Right atrium auricular region (tissue), 2 donors: ENCODE measurements around the gene NELFB. TPM values are rescaled to one million over a fixed set of nuclear protein-coding genes. Genes with fewer than 3 reads are reported as not detected.
A peak's percentile ranks its signal among the peaks of the same experiment; 100 is the strongest.

Experiments used
- DNase-seq: peaks from one replicate; pipeline ENCODE4 v3.0.0-alpha.2; 2019; ENCODE audit warnings: low spot score
- H3K27ac ChIP-seq, 2 donors: fragments of 200-600 bp; sonication (generic); 1 replicate in 1 of 2; 2 replicates in 1 of 2; pipeline ENCODE4 v1.5.1; 2016 to 2019
- H3K27me3 ChIP-seq, 2 donors: fragments of 200-600 bp; sonication (generic); one replicate each; pipeline versions ENCODE4 v1.5.1 to v1.6.0; 2017 to 2019
- H3K36me3 ChIP-seq: fragments of 200-600 bp; sonication (generic); one replicate; pipeline ENCODE4 v1.5.1; 2016
- H3K4me1 ChIP-seq, 2 donors: fragments of 200-600 bp; sonication (generic); one replicate each; pipeline versions ENCODE4 v1.5.1 to v1.6.0; 2017 to 2019
- H3K4me3 ChIP-seq, 2 donors: fragments of 200-600 bp; sonication (generic); 1 replicate in 1 of 2; 2 replicates in 1 of 2; pipeline ENCODE4 v1.5.1; 2017 to 2019; ENCODE audit warnings: mild to moderate bottlenecking in 1 of 2, moderate library complexity in 1 of 2
- H3K9me3 ChIP-seq, 2 donors: fragments of 200-600 bp; sonication (generic); one replicate each; pipeline ENCODE4 v1.5.1; 2019
- CTCF ChIP-seq, 2 donors: fragments of 200-600 bp; sonication (generic); IDR thresholded peaks; one replicate each; pipeline ENCODE4 v1.5.1; 2019; ENCODE audit warnings: antibody characterized with exemption in 2 of 2
- total RNA-seq, 2 donors: library from RNA; depleted of rRNA; stranded (reverse); fragments of >200 nt; gene quantifications; one replicate each; pipeline ENCODE4 v1.1.0, GENCODE V29; 2016

Gene NELFB
- total RNA-seq, 2 donors from 2014 or later, result 30.0 to 38.0 TPM

GRCh38 chr9:137304383-137305059, 49.4 kb downstream of the NELFB start:
- Histone ChIP-seq H3K27me3 (peaks cover 0 to 4% of the 10 kb centered on the region in 2 donors), H3K4me3 (no peak overlapping the region), H3K9me3 (no peaks in the 10 kb centered on the region), H3K27ac (peak overlapping the region; percentile 68 to 77), H3K36me3 (no peaks in the 10 kb centered on the region), H3K4me1 (peaks cover 0 to 79% of the 10 kb centered on the region in 2 donors)
- TF ChIP-seq CTCF (IDR thresholded peaks at IDR 0.05), result no peak
- no peak for DNase-seq

- H3K27me3 ChIP-seq, result peaks cover 0 to 2% of the 10 kb centered on the region in 2 donors
These were observed 50.1 kb downstream of the NELFB start for GRCh38 chr9:137305060-137305797.

GRCh38 chr9:137305798-137306065, 50.6 kb downstream of the NELFB start:
- Histone ChIP-seq H3K36me3 (no peaks in the 10 kb centered on the region), H3K9me3 (no peaks in the 10 kb centered on the region), H3K27me3 (no peaks in the 10 kb centered on the region), H3K4me3 (peak overlapping the region in 1 of 2 donors; percentile 33), H3K27ac (peak overlapping the region; percentile 68 to 77), H3K4me1 (peaks cover 0 to 67% of the 10 kb centered on the region in 2 donors)
- TF ChIP-seq CTCF (IDR thresholded peaks at IDR 0.05), result no peak
- DNase-seq, result no peak

More at GRCh38 chr9:137305060-137305797, 50.1 kb downstream of the NELFB start:
- no peak for DNase-seq
- peak in 1 of 2 donors; percentile 28 for TF ChIP-seq CTCF (IDR thresholded peaks at IDR 0.05)
- peak overlapping the region in 1 of 2 donors; percentile 33 for H3K4me3 ChIP-seq
- H3K36me3 ChIP-seq, result no peaks in the 10 kb centered on the region
- no peaks in the 10 kb centered on the region for H3K9me3 ChIP-seq
- peaks cover 0 to 72% of the 10 kb centered on the region in 2 donors for H3K4me1 ChIP-seq
- H3K27ac ChIP-seq, result peak overlapping the region; percentile 68 to 77

- TF ChIP-seq CTCF (IDR thresholded peaks at IDR 0.05), result no peak
- H3K4me3 ChIP-seq, result no peak overlapping the region
- H3K36me3 ChIP-seq, result no peaks in the 10 kb centered on the region
- H3K4me1 ChIP-seq, result peaks cover 0 to 61% of the 10 kb centered on the region in 2 donors
- peak overlapping the region; percentile 68 to 77 for H3K27ac ChIP-seq
- no peaks in the 10 kb centered on the region for H3K9me3 ChIP-seq
- no peak for DNase-seq
- H3K27me3 ChIP-seq, result no peaks in the 10 kb centered on the region
These were observed 51.1 kb downstream of the NELFB start for GRCh38 chr9:137306066-137306849.

GRCh38 chr9:137306850-137307254, 51.7 kb downstream of the NELFB start:
- Histone ChIP-seq H3K4me3 (no peak overlapping the region), H3K27ac (peak overlapping the region in 1 of 2 donors; percentile 68), H3K36me3 (no peaks in the 10 kb centered on the region), H3K27me3 (no peaks in the 10 kb centered on the region), H3K4me1 (peaks cover 0 to 57% of the 10 kb centered on the region in 2 donors), H3K9me3 (no peaks in the 10 kb centered on the region)
- DNase-seq, result no peak
- TF ChIP-seq CTCF (IDR thresholded peaks at IDR 0.05), result no peak
